OCI-LY3 (cell line): ENCODE results near the gene VEGFC.

Experiments used
- H2AFZ ChIP-seq: fragments of 200-600, 300-600 bp; shearing (Covaris generic); 2 replicates; pipeline ENCODE4 v1.6.0; 2014; ENCODE audit warnings: antibody characterized with exemption, low read depth, low read length
- H3K27ac ChIP-seq: fragments of 200-600, 300-600 bp; sonication (generic); 2 replicates; pipeline ENCODE4 v1.5.1; 2014; ENCODE audit warnings: mild to moderate bottlenecking, low read length, moderate library complexity, mixed read lengths
- H3K27me3 ChIP-seq: fragments of 200-600, 300-600 bp; sonication (generic); 2 replicates; pipeline ENCODE4 v1.6.1; 2014; ENCODE audit warnings: low read depth, low read length, mixed read lengths
- H3K36me3 ChIP-seq: fragments of 200-600, 300-600 bp; sonication (generic); replicated peaks from 2 replicates; pipeline ENCODE3; 2014; ENCODE audit warnings: low read depth, low read length, mixed read lengths
- H3K4me1 ChIP-seq: fragments of 300-600, 200-600 bp; sonication (generic); 2 replicates; pipeline ENCODE4 v1.6.1; 2014; ENCODE audit warnings: low read length, mixed read lengths
- H3K4me2 ChIP-seq: fragments of 200-600, 300-600 bp; sonication (generic); 2 replicates; pipeline ENCODE4 v1.6.1; 2014; ENCODE audit warnings: low read length, mixed read lengths
- H3K4me3 ChIP-seq: fragments of 300-600, 200-600 bp; sonication (generic); 2 replicates; pipeline ENCODE4 v1.5.1; 2014; ENCODE audit warnings: antibody characterized with exemption, mild to moderate bottlenecking, low read length, moderate library complexity
- H3K79me2 ChIP-seq: fragments of 300-600, 200-600 bp; shearing (Covaris generic); 2 replicates; pipeline ENCODE4 v1.6.1; 2014; ENCODE audit warnings: mild to moderate bottlenecking, low read length, mixed read lengths
- H3K9ac ChIP-seq: fragments of 300-600, 200-600 bp; shearing (Covaris generic); 2 replicates; pipeline ENCODE4 v1.6.0; 2014; ENCODE audit warnings: mild to moderate bottlenecking, low read length, moderate library complexity
- H3K9me3 ChIP-seq: fragments of 200-600, 300-600 bp; shearing (Covaris generic); 2 replicates; pipeline ENCODE4 v1.6.1; 2014; ENCODE audit warnings: low read length, mixed read lengths; ENCODE audit not compliant: insufficient read depth
- H4K20me1 ChIP-seq: fragments of 200-600, 300-600 bp; sonication (generic); 2 replicates; pipeline ENCODE4 v1.6.1; 2016; ENCODE audit warnings: low read length, mixed read lengths; ENCODE audit not compliant: insufficient read depth
- CTCF ChIP-seq: fragments of 200-600, 300-600 bp; sonication (generic); IDR thresholded peaks from 2 replicates; pipeline ENCODE4 v1.5.1; 2014; ENCODE audit warnings: antibody characterized with exemption, low read length, low read depth
- EZH2phosphoT487 ChIP-seq: fragments of 200-600 bp; shearing (Covaris generic); IDR thresholded peaks from 2 replicates; pipeline ENCODE4 v1.6.1; 2018; ENCODE audit warnings: antibody characterized with exemption, mixed run types, low read depth

The VEGFC gene

GRCh38 chr4:176656108-176656507, 136.6 kb downstream of the VEGFC start:
- Histone ChIP-seq H3K4me1 (no peaks in the 10 kb centered on the region), H3K36me3 (no peaks in the 10 kb centered on the region), H2AFZ (no peak overlapping the region), H3K9ac (no peak overlapping the region), H3K27ac (no peak overlapping the region), H3K4me3 (no peak overlapping the region), H3K79me2 (no peaks in the 10 kb centered on the region), H3K27me3 (no peaks in the 10 kb centered on the region), H3K9me3 (no peaks in the 10 kb centered on the region), H3K4me2 (no peak overlapping the region), H4K20me1 (no peaks in the 10 kb centered on the region)
- TF ChIP-seq CTCF, result no peak
- no peak for TF ChIP-seq EZH2phosphoT487

GRCh38 chr4:176654565-176655216, 138.0 kb downstream of the VEGFC start:
- Histone ChIP-seq H3K27ac (no peak overlapping the region), H3K79me2 (no peaks in the 10 kb centered on the region), H3K4me3 (no peak overlapping the region), H2AFZ (no peak overlapping the region), H4K20me1 (no peaks in the 10 kb centered on the region), H3K9me3 (no peaks in the 10 kb centered on the region), H3K4me1 (no peaks in the 10 kb centered on the region), H3K27me3 (no peaks in the 10 kb centered on the region), H3K36me3 (no peaks in the 10 kb centered on the region), H3K4me2 (no peak overlapping the region), H3K9ac (no peak overlapping the region)
- TF ChIP-seq CTCF, result no peak
- TF ChIP-seq EZH2phosphoT487, result no peak

GRCh38 chr4:176653401-176654220, 139.1 kb downstream of the VEGFC start:
- H3K9me3 ChIP-seq, result no peaks in the 10 kb centered on the region
- H3K4me1 ChIP-seq, result no peaks in the 10 kb centered on the region
- H3K27ac ChIP-seq, result no peak overlapping the region
- H3K79me2 ChIP-seq, result no peaks in the 10 kb centered on the region
- H3K9ac ChIP-seq, result no peak overlapping the region
- H3K4me2 ChIP-seq, result no peak overlapping the region
- H3K4me3 ChIP-seq, result no peak overlapping the region
- no peaks in the 10 kb centered on the region for H4K20me1 ChIP-seq
- TF ChIP-seq CTCF (no peak), EZH2phosphoT487 (no peak)
- no peak overlapping the region for H2AFZ ChIP-seq
- no peaks in the 10 kb centered on the region for H3K36me3 ChIP-seq
- no peaks in the 10 kb centered on the region for H3K27me3 ChIP-seq

- Histone ChIP-seq H3K36me3 (no peaks in the 10 kb centered on the region), H3K27me3 (no peaks in the 10 kb centered on the region), H3K4me1 (no peaks in the 10 kb centered on the region), H3K9ac (no peak overlapping the region), H3K27ac (no peak overlapping the region), H4K20me1 (no peaks in the 10 kb centered on the region), H3K79me2 (no peaks in the 10 kb centered on the region), H2AFZ (no peak overlapping the region), H3K4me3 (no peak overlapping the region), H3K9me3 (no peaks in the 10 kb centered on the region), H3K4me2 (no peak overlapping the region)
- TF ChIP-seq EZH2phosphoT487, result no peak
- TF ChIP-seq CTCF, result no peak
Observed at GRCh38 chr4:176646311-176646710, 146.4 kb downstream of the VEGFC start.
